GM19043 (cell line): ENCODE data around the gene SPRY1.
A peak's percentile ranks its signal among the peaks of the same experiment; 100 is the strongest.

Experiments
- ATAC-seq: cut with Tn5 transposase; IDR thresholded peaks from one replicate; pipeline ENCODE4 v1.9.1; 2021; ENCODE audit warnings: low read depth; ENCODE audit not compliant: unreplicated experiment

The SPRY1 gene, protein sequence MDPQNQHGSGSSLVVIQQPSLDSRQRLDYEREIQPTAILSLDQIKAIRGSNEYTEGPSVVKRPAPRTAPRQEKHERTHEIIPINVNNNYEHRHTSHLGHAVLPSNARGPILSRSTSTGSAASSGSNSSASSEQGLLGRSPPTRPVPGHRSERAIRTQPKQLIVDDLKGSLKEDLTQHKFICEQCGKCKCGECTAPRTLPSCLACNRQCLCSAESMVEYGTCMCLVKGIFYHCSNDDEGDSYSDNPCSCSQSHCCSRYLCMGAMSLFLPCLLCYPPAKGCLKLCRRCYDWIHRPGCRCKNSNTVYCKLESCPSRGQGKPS

GRCh38 chr4:123396307-123397143 lies at the start of gene SPRY1:
SPRY1 (plus strand) TSS chr4:123396795; CDS start chr4:123401592, 4,797 bp downstream.
- ATAC-seq, result peak; percentile 41

GRCh38 chr4:123346951-123347350 lies 49.6 kb upstream of the SPRY1 start:
- ATAC-seq, result no peak

- no peak for ATAC-seq
Measured at GRCh38 chr4:123348946-123349345, 47.6 kb upstream of the SPRY1 start.

DNA sequence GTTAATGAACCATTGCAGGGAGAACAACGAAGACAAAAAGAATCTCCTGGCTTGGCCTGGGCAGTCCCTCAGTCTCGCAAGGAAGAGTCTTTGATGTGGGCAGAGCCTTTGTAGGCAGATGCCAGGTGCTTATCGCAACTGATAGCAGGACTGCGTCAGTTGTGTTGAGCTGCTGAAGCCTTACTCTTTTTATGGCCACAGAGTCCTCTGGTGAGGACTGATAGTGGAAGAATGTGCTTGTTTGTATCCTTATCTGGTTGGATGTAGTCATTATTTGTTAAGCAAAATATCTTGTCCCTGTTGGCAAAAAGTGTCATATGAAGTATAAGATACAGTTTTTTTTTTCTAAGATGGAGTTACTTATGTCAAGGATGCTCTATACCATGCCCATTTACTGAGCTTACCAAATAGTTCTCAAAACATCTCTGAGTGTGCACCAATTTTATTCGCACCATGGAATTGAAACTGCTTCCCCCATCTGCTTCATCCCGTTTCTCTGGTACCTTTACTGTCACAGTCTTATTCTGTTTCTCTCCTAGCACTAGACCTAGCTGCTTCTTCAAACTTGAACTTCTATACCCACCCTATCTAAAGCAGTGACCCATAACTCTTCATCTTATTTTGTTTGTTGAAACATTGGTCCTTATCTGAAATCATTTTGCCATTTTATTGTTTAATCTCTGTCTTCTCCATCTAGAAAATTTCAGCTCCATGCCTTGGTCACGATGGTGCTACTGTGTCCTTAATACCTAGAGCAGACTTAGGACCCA lies 47.0 kb upstream of the SPRY1 start:
- no peak for ATAC-seq

DNA sequence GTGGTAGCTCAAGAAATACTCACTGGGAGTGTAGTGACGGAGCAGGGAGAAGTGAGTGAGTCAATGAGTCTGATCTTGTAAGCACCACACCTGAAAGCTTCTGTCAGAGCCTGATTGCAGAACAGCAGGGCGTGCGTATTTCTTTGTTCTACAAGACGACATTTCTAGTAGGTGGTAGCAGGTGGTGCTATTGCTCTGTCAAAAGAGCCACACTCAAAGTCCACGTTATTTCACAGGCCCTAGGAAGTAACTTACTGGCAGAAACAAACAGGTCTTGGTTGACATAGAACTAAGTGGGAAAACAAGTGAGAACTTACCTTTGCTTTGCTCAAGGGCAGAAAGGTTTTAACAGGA lies 46.4 kb upstream of the SPRY1 start:
- no peak for ATAC-seq

- ATAC-seq, result no peak
Measured at GRCh38 chr4:123350726-123351125, 45.9 kb upstream of the SPRY1 start.

GRCh38 chr4:123351713-123352112 lies 44.9 kb upstream of the SPRY1 start:
- no peak for ATAC-seq

- ATAC-seq, result no peak
Measured at GRCh38 chr4:123352240-123352945, 44.2 kb upstream of the SPRY1 start.

GRCh38 chr4:123352966-123353365 lies 43.6 kb upstream of the SPRY1 start:
- ATAC-seq, result no peak

- ATAC-seq, result no peak
Measured at GRCh38 chr4:123353656-123354055, 42.9 kb upstream of the SPRY1 start.

DNA sequence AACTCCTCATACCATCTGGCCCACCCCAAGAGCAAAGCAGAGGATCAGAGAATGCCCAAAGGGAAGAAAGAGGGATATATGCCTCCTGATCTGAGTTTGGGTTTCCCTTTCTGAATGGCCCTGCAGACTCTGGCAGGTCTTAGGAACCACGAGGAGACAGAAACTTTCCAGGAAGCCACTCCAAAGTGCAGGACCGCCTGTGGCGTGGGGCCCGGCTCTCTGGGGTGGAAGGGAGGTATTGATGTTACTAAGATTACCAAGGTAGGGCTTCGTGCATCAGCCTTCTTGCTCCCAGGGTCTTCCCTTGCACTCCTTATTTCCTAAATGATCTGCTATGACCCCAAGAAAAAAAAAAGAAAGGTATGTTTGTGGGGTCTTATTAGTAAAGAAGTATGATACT lies 41.9 kb upstream of the SPRY1 start:
- no peak for ATAC-seq

DNA sequence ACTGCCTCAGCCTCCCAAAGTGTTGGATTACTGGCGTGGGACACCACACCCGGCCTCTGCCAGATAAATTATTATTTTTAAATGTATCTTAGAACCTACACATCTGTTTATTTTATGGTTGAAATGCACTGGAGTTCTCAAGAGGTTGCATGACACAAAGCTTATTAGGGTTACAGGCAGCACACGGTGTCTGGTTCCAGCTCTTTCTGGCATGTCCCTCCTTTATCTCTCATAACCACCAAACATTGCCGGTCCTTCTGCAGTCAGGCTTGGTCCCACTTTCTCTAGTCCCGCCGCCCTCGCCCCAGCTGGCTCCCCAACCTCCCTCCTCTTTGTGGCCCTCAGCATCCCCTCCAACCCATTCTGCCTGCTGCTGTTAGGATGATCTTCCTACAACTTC lies 39.7 kb upstream of the SPRY1 start:
- no peak for ATAC-seq

DNA sequence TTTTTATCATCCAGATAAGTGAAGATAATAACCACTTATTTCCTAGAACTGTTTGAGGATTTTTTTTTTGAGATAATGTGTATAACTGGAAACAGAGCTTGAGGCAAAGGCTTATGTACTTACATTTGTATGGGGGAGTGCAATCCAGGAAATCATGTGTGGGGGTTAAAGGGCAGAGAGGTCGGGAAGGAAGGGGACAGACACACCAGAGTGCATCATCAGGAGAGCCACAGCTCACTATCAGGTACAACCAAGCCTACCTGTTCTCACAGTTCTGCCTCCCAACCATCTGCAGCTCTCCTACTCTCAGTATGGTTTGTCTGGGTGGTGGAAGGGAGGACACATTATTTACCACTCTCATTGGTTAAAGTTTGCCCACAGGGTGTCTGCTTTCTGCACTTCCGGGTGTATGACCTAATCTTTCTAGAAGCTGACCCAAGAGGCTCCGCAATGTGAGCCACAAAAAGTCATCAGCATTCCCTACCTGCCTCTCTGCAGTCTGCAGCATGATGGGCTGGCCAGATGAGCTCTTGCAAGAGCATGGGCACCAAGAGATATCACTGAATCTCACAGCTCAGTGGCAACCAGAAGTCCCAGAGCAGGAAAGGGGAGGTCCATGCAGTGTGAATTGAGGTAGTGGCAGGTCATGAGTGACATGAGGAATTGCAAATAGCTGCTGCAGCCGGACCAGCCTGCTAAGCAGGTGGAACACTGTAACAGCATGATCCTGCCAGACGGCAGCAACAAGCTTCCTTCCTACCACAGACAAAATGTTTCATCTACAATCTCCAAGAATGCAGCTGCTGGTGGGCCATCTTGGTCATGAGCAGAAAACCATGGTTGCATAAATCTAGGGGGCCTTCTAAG lies 36.9 kb upstream of the SPRY1 start:
- ATAC-seq, result no peak

DNA sequence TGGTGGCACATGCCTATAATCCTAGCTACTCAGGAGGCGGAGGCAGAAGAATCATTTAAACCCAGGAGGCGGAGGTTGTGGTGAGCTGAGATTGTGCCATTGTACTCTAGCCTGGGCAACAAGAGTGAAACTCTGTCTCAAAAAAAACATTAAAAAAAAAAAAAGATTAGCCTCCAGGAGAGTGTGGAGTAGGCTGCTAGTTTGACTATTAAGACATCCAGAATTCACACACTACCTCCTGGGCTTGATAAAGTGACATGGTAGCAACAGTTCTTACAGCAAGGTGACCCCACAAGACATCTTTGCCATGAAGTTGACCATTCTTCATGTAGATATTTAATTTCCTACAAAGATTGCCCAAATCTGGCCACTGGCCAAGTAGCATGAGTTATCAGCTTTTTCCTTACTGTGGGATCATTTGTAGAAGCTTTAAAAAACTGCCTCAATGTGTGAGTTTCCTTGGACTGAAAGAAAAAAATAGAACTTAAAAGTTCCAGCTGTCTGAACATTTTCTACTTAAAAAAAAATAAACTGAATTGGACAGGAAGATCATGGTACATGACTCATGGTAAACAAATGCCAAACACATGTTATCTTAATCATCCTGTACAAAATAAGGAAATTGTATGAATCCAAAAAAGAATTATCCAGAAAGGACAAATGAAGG lies 35.3 kb upstream of the SPRY1 start:
- ATAC-seq, result no peak

GRCh38 chr4:123362103-123362502 lies 34.5 kb upstream of the SPRY1 start:
- ATAC-seq, result no peak

DNA sequence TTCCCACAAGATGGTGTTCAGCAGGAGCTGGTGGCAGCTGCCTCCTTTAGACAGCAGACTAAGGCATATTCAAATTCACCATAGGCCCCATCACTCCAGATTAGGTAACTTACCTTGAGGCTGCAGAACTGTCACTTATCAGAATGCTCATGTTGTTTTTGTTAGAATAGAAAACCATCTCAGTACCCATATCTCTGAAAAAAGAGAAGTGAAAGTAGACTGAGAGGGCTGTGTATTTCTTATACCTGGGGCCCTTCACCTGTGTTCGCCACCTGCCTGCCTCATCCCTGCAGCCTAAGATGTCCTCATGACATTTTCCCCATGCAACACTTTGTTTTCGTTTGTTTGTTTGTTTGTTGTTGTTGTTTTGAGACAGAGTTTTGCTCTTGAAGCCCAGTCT lies 32.9 kb upstream of the SPRY1 start:
- peak; percentile 77 for ATAC-seq

DNA sequence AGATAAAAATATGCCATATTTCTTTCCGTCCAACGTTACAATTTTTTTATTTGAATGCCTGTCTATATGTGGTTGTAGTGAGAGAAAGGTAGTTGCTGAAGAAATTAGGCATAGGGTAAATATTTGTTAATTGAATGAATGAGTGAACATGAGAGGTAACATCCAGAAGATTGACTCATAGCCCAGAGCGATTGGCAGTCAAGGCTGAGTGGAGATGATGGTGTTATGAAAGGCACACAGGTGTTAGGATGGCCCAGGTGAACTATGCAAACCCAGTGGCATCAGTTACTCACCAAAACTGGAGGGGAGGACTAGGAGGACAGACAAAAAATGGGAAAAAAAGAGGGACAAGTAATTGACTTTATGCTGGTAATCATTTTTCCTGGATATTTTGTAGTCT lies 31.7 kb upstream of the SPRY1 start:
- ATAC-seq, result no peak

GRCh38 chr4:123365412-123365811 lies 31.2 kb upstream of the SPRY1 start:
- no peak for ATAC-seq

- no peak for ATAC-seq
Measured at GRCh38 chr4:123366144-123366748, 30.3 kb upstream of the SPRY1 start.
